GM21390 (cell line): ENCODE results near the gene IL18R1.

Experiments
- ATAC-seq: cut with Tn5 transposase; IDR thresholded peaks from one replicate; pipeline ENCODE4 v1.9.1; 2021; ENCODE audit not compliant: unreplicated experiment

The IL18R1 gene

GRCh38 chr2:102345329-102345920, 10.2 kb upstream of the IL18R1 start:
- ATAC-seq = no peak

GRCh38 chr2:102346381-102347130, 9.0 kb upstream of the IL18R1 start:
- ATAC-seq = no peak

GRCh38 chr2:102350137-102350793, 5.3 kb upstream of the IL18R1 start:
- ATAC-seq = no peak

DNA sequence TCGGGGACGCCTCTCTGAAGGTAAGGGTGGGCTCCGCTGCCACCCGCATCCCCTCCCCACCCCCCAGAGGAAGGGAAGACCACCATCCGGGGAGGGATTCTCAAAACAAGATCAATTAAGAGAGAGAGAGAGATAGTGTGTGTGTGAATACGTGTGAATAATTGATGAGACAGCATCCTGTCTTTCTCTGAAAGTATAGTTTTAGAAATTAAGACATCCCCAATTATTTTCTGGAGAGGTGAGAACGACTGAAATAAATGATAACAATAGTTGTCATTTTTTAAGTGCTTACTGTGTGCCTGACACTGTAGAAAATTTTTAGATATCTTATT, 751 bp downstream of the IL18R1 start:
- ATAC-seq = peak; percentile 6

DNA sequence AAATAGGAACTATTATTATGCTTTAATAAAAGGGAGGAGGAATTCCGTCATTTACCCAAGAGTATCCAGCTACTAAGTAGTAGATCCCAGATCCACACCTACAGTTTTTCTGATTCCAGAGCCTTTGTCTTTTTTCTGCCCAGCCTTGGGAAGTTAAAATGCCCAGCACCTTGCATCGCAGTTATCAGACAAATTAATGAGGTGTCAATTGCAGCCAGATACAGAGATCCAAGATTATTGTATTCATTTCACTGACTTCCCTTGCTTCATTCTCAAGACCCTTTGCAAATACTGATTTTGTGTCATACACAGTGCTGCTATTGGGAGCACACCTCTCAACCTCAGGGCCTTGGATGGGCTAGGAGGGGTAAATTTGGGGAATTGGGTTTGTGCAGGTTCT, 1.1 kb downstream of the IL18R1 start:
- ATAC-seq = no peak

GRCh38 chr2:102357937-102358336, 2.3 kb downstream of the IL18R1 start:
- no peak for ATAC-seq

GRCh38 chr2:102358496-102358895, 2.9 kb downstream of the IL18R1 start:
- no peak for ATAC-seq

DNA sequence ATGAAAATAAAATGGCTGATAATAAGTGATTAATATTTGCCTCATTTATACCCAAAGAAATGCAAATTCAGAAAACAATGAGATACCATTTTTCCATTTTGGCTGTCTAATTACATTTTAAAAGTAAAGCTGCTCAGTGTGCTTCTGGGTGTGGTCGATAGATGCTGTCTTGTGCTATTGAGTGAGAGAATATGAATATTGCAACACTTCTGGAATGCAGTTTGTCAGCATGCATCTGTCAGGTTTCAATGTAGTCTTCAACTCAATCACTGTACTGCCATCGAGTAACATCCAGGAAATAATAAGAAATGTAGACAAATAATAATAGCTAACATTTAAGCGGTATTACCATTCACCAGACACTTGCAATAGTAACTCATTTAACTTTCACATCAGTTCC, 3.9 kb downstream of the IL18R1 start:
- ATAC-seq = no peak

DNA sequence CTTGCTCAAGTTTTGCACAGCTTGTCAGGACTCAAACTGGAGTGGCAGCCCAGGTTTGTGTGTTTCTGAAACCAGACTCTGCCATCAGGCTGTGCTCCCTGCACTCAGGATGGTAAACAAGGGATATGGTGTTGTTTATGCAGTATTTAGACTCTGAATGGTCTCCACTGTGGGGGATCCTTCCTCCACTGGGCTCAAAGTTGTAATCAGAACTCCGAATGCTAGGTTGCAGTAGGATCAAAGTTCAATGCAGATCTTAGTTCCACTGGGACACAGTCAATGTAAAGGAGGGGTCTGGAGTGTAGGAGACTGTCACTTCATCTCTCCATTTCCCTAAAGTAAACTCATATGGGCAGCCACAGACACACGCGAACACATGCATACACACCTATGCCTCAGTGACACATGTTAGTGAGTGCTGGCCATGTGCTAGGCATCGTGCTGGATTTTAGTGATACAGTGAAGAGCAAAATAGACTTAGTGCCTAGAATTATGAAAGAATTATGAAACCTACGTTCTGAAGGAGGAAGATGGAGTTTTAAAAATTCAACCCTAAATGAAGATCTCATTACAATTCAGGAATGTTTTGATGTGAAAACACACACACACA, 6.1 kb downstream of the IL18R1 start:
- no peak for ATAC-seq

DNA sequence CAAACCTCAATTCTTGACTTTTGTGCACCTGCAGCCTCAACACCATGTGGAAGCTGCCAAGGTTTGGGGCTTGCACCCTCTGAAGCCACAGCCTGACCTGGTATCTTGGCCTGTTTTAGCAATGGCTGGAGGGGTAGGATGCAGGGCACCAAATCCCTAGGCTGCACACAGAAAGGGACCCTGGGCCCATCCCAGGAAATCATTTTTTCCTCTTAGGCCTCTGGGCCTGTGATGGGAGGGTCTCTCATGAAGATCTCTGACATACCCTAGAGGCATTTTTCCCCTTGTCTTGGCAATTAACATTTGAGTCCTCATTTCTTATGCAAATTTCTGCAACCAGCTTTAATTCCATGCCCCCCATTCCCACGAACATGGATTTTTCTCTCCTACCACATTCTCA, 10.2 kb downstream of the IL18R1 start:
- no peak for ATAC-seq

DNA sequence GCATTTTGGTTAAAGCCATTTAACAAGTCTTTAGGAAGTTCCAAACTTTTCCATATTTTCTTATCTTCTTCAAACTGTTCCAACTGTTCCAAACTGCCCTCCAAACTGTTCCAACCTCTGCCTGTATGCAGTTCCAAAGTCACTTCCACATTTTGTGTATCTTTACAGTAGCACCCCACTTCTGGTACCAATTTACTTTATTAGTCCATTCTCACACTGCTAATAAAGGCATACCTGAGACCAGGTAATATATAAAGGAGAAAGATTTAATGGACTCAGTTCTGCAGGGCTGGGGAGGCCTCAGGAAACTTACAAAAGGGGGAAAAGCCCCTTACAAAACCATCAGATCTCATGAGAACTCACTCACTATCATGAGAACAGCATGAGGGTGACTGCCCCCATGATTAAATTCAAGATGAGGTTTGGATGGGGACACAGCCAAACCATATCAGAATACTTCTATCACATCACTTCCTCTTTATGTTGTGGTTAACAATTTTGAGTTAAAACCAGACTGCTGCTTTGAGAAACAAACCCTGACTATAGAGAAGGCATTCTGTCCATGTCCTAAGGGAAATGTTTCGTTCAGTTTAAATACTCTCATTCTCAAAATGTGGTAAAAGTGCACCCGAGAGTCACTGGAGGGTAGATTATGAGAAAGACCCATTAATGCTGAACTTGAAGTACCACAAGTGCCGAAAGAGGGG, 11.0 kb downstream of the IL18R1 start:
- ATAC-seq = peak; percentile 72

- ATAC-seq = peak; percentile 64
These were observed 11.9 kb downstream of the IL18R1 start for GRCh38 chr2:102367331-102367971.

GRCh38 chr2:102368461-102369109, 13.0 kb downstream of the IL18R1 start:
- ATAC-seq = no peak

DNA sequence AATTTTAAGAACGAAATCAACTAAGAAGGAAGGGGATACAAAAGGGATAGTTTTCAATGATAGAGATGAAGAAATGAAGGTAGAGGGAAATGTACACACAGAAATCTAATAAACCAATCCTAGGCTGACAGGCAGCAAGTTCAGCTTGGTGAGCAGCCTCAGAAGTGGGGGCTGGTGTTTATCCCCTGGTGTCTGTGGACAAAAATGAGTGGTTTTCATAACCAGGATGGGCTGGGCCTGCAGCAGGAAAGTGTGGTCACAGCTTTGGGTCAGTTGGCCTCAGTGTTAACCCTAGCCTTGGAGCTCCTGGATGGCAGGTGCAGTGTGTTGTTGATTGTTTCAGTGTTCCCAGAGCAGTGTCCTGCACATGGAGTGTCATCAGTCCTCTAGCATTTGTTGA, 14.3 kb downstream of the IL18R1 start:
- ATAC-seq = no peak

- no peak for ATAC-seq
These were observed 20.5 kb downstream of the IL18R1 start for GRCh38 chr2:102376052-102376591.

DNA sequence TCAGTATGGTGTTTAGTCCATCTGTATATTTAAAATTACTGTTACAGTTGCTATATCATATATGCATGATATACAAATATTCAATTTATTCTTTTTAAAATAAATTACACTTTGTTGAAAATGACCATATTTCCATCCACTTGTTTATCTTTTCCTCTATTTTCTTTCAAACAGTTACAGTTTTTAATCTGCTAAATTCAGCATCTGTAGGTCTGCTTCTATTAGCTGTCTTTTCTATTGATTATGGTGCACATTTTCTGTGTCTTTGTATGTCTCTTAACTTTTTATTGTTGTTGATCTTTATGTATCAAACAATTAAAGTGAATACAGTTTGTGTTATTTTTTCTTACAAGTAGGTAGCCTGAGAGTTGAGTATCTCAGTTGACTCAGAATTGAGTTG, 28.1 kb downstream of the IL18R1 start:
- ATAC-seq = no peak

DNA sequence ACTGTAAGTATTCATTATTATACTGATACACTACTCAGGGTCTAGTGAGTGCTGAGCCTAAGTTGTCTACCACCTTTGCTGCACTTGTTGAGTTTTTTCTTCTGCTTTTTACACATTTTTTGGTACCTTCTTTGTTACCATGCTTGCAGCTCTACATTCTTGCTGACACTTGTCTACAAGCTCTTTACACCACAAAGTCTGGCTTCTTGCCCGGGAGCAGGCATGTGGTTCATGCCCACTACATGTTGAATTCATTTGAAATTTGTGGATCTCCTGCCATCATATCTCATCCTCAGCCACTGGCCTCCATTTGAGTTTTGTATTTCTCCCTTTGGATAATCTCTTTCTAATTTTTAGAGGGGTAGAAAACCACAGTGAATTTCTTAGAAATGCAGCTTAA, 29.9 kb downstream of the IL18R1 start:
- ATAC-seq = no peak

GRCh38 chr2:102386004-102386403, 30.4 kb downstream of the IL18R1 start:
- no peak for ATAC-seq

- ATAC-seq = no peak
These were observed 31.4 kb downstream of the IL18R1 start for GRCh38 chr2:102386867-102387541.
